ENCODE measurements around the gene COPS7A. TPM values are rescaled to one million over a fixed set of nuclear protein-coding genes. Genes with fewer than 3 reads are reported as not detected.

COPS7A gene
- total RNA-seq, 1 donor from 2014 or later = 24.5 TPM

GRCh38 chr12:6773590-6774351 is 49.9 kb downstream of the COPS7A start:
- DNase-seq (ENCODE audit: low spot score) = peak; percentile 66
- Histone ChIP-seq H4K20me1 (ENCODE audit: low read depth) (peaks cover 47% of the 10 kb centered on the region), H3K27ac (no peak overlapping the region), H3K9ac (no peak overlapping the region), H2AFZ (replicated peaks) (no peak overlapping the region), H3K4me2 (peak overlapping the region; percentile 77), H3K4me1 (peaks cover 60% of the 10 kb centered on the region), H3K27me3 (peaks cover 18% of the 10 kb centered on the region), H3K79me2 (ENCODE audit: low read depth) (peaks cover 23% of the 10 kb centered on the region), H3K4me3 (peak overlapping the region; percentile 34), H3K36me3 (peaks cover 5% of the 10 kb centered on the region), H3F3A (ENCODE audit: low read depth) (peaks cover 60% of the 10 kb centered on the region), H3K9me3 (ENCODE audit: low read depth) (no peaks in the 10 kb centered on the region)
- Mint-ChIP-seq H3K36me3 (peaks cover 44% of the 10 kb centered on the region), H3K4me1 (peaks cover 54% of the 10 kb centered on the region), H3K27me3 (ENCODE audit: insufficient read depth, low read depth) (peaks cover 28% of the 10 kb centered on the region), H3K9me3 (no peaks in the 10 kb centered on the region), H3K27ac (no peak overlapping the region), H3K4me3 (peak overlapping the region; percentile 52)
- TF ChIP-seq EZH2phosphoT487 (IDR thresholded peaks at IDR 0.05) = no peak
- TF ChIP-seq CTCF (IDR thresholded peaks at IDR 0.05) = no peak
- TF ChIP-seq EZH2 (IDR thresholded peaks at IDR 0.05) = no peak

GRCh38 chr12:6774499-6775062 is 50.7 kb downstream of the COPS7A start:
- peak overlapping the region; percentile 63 for H3K4me3 Mint-ChIP-seq
- H3K4me2 ChIP-seq = no peak overlapping the region

More at GRCh38 chr12:6774499-6775062, 50.7 kb downstream of the COPS7A start:
- no peak for TF ChIP-seq EZH2phosphoT487 (IDR thresholded peaks at IDR 0.05)
- TF ChIP-seq EZH2 (IDR thresholded peaks at IDR 0.05) = no peak
- no peak for TF ChIP-seq CTCF (IDR thresholded peaks at IDR 0.05)
- H4K20me1 ChIP-seq (ENCODE audit: low read depth) = peaks cover 41% of the 10 kb centered on the region
- DNase-seq (ENCODE audit: low spot score) = no peak
- peak overlapping the region; percentile 33 for H3K27ac Mint-ChIP-seq
- no peak overlapping the region for H2AFZ ChIP-seq (replicated peaks)
- H3K79me2 ChIP-seq (ENCODE audit: low read depth) = peaks cover 15% of the 10 kb centered on the region
- H3K27ac ChIP-seq = no peak overlapping the region
- peaks cover 56% of the 10 kb centered on the region for H3K4me1 Mint-ChIP-seq
- H3K27me3 ChIP-seq = peaks cover 18% of the 10 kb centered on the region
- no peaks in the 10 kb centered on the region for H3K9me3 ChIP-seq (ENCODE audit: low read depth)
- H3K36me3 Mint-ChIP-seq = peaks cover 40% of the 10 kb centered on the region
- H3K27me3 Mint-ChIP-seq (ENCODE audit: insufficient read depth, low read depth) = peaks cover 32% of the 10 kb centered on the region
- H3K4me3 ChIP-seq = no peak overlapping the region
- no peak overlapping the region for H3K9ac ChIP-seq
- no peaks in the 10 kb centered on the region for H3K9me3 Mint-ChIP-seq
- peaks cover 62% of the 10 kb centered on the region for H3K4me1 ChIP-seq
- peaks cover 5% of the 10 kb centered on the region for H3K36me3 ChIP-seq
- peaks cover 60% of the 10 kb centered on the region for H3F3A ChIP-seq (ENCODE audit: low read depth)

Data from neural progenitor cell (in vitro differentiated cells).